PFSK-1 (cell line): Measurements from ENCODE around the gene KCNIP3.

ENCODE experiments used
- FOXP2 ChIP-seq: optimal IDR thresholded peaks from 2 replicates; pipeline ENCODE3; 2011; ENCODE audit warnings: borderline replicate concordance, control low read depth, inconsistent platforms; ENCODE audit not compliant: insufficient read depth; ENCODE audit errors: extremely low read length, extremely low read depth
- POLR2AphosphoS5 ChIP-seq: IDR thresholded peaks from 2 replicates; pipeline ENCODE4 v1.6.1; 2012; ENCODE audit warnings: low read depth, mild to moderate bottlenecking, control low read depth, low read length, moderate library complexity
- REST ChIP-seq, 2 experiments: IDR thresholded peaks; 2 replicates each; pipeline versions ENCODE4 v1.6.1 to v1.8.0; 2011 to 2012; ENCODE audit warnings: low read depth in 2 of 2, low read length in 2 of 2, control low read depth in 1 of 2, inconsistent platforms in 1 of 2, mild to moderate bottlenecking in 1 of 2, moderate library complexity in 1 of 2; ENCODE audit not compliant: insufficient read depth in 1 of 2
- SIN3A ChIP-seq: IDR thresholded peaks from 2 replicates; pipeline ENCODE4 v1.6.1; 2012; ENCODE audit warnings: mild to moderate bottlenecking, low read length, moderate library complexity, borderline replicate concordance; ENCODE audit not compliant: insufficient read depth
- TAF1 ChIP-seq: IDR thresholded peaks from 2 replicates; pipeline ENCODE4 v1.6.1; 2012; ENCODE audit warnings: low read length, control low read depth, borderline replicate concordance; ENCODE audit not compliant: insufficient read depth

GRCh38 chr2:95329401-95329800 lies 32.3 kb downstream of the KCNIP3 start:
- TF ChIP-seq POLR2AphosphoS5, result no peak
- TF ChIP-seq SIN3A, result no peak
- TF ChIP-seq REST (IDR thresholded peaks at IDR 0.05; ENCODE audit: insufficient read depth in 1 of 2, low read depth in 2 of 2, low read length in 2 of 2), result no peak
- TF ChIP-seq TAF1, result no peak
- TF ChIP-seq FOXP2, result no peak
